Brain microvascular endothelial cell (primary cell): ENCODE measurements around the gene ARHGAP45.

Experiments used
- DNase-seq: peaks from one replicate; pipeline ENCODE4 v3.0.0-alpha.2; 2020
- H3K27ac ChIP-seq: fragments of 250-450 bp; sonication (Bioruptor Pico); 2 replicates; pipeline ENCODE4 v1.5.1; 2020; ENCODE audit warnings: mild to moderate bottlenecking, moderate library complexity
- H3K27me3 ChIP-seq: fragments of 250-450 bp; sonication (Bioruptor Pico); replicated peaks from 2 replicates; pipeline ENCODE4 v1.5.1; 2020; ENCODE audit warnings: mild to moderate bottlenecking
- H3K36me3 ChIP-seq: fragments of 250-450 bp; sonication (Bioruptor Pico); replicated peaks from 2 replicates; pipeline ENCODE4 v1.5.1; 2020; ENCODE audit warnings: mild to moderate bottlenecking
- H3K4me3 ChIP-seq: 2 replicates; pipeline ENCODE4 v1.5.1; 2011; ENCODE audit warnings: low read depth, mild to moderate bottlenecking, control low read depth, low read length, moderate library complexity
- in situ Hi-C: cut with HindIII; loops from 2 replicates; pipeline ENCODE4 v1.10.0; 2017; ENCODE audit warnings: low sequenced_read_pairs, low pct_ligation_motif_present
- TF ChIP-seq, protein P1 (sequence below): IDR thresholded peaks from 2 replicates; pipeline ENCODE4 v1.5.1; 2011; ENCODE audit warnings: low read depth, mild to moderate bottlenecking, moderate library complexity, low read length, control low read depth, inconsistent platforms; ENCODE audit errors: missing control alignments

ARHGAP45 gene

DNA sequence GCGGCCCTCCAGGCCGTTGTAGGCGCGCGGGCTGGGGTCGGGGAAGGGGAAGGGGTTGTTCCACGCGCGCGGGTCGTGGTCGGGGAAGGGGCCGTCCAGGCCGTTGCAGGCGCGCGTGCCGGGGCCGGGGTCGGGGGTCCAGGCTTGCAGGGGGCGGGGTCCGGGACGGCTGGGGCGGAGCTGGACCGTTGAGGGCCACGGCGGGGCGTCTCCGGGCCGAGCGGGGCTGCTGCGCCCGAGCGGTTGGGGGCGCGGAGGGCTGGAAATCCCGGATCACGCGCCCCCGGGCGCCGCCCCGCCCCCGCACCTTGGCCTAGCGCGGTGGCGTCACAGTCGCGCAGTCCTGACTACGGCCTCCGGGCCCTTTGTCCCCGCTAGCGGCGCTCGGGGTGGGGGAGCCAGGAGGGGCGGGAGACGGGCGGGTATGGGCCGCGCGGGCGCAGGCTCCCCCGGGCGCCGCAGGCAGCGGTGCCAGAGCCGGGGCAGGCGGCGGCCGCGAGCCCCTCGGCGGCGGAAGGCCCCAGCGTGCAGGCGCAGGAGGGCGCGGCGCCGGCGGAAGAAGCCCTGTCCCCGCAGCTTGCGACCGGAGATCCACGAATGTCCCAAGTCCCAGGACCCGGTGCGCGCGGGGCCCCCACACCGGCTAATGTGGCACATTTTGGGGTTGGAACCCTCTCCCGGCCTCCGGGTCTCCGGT lies 37.5 kb downstream of the ARHGAP45 start:
- DNase-seq = no peak
- in situ Hi-C loops = loop anchor here (25.0 kb wide), 1 partner anchor 133 kb away; the partner anchor contains the start of genes ATP5F1D, CBARP and MIDN
- Histone ChIP-seq H3K27ac (peak overlapping the region; percentile 93), H3K27me3 (no peaks in the 10 kb centered on the region), H3K4me3 (peak overlapping the region; percentile 69), H3K36me3 (peaks cover 28% of the 10 kb centered on the region)
- TF ChIP-seq, protein P1, sequence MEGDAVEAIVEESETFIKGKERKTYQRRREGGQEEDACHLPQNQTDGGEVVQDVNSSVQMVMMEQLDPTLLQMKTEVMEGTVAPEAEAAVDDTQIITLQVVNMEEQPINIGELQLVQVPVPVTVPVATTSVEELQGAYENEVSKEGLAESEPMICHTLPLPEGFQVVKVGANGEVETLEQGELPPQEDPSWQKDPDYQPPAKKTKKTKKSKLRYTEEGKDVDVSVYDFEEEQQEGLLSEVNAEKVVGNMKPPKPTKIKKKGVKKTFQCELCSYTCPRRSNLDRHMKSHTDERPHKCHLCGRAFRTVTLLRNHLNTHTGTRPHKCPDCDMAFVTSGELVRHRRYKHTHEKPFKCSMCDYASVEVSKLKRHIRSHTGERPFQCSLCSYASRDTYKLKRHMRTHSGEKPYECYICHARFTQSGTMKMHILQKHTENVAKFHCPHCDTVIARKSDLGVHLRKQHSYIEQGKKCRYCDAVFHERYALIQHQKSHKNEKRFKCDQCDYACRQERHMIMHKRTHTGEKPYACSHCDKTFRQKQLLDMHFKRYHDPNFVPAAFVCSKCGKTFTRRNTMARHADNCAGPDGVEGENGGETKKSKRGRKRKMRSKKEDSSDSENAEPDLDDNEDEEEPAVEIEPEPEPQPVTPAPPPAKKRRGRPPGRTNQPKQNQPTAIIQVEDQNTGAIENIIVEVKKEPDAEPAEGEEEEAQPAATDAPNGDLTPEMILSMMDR = no peak

DNA sequence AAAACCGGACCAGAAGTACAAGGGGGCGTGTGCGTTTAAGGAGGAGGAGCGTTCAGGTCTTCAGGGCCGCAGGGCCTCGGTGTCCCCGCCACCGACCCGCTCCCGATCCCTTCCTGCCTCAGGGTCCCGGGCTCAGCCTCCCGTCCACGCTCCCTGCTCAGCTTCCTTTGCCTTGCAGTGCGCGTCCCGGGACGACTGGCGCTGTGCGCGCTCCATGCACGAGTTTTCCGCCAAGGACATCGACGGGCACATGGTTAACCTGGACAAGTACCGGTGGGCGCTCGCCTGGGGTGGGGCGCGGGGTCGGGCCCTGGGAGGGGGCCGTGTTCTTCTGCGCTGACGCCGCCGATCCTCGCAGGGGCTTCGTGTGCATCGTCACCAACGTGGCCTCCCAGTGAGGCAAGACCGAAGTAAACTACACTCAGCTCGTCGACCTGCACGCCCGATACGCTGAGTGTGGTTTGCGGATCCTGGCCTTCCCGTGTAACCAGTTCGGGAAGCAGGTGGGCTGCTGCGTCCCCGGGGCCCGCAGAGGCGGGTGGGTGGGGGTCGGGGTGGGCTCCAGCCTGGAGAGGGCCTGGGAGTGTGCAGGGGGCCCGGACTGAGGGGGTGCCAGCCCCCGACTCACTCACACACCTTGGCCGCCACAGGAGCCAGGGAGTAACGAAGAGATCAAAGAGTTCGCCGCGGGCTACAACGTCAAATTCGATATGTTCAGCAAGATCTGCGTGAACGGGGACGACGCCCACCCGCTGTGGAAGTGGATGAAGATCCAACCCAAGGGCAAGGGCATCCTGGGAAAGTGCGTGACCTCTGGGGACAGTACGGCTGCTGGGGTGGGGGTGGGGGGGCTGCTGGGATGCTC lies 38.3 kb downstream of the ARHGAP45 start:
- Histone ChIP-seq H3K27ac (peak overlapping the region; percentile 93), H3K27me3 (no peaks in the 10 kb centered on the region), H3K4me3 (peak overlapping the region; percentile 69), H3K36me3 (peaks cover 33% of the 10 kb centered on the region)
- TF ChIP-seq, protein P1 = no peak
- in situ Hi-C loops = loop anchor here (25.0 kb wide), 1 partner anchor 132 kb away; the partner anchor contains the start of genes ATP5F1D, CBARP and MIDN
- DNase-seq = no peak

DNA sequence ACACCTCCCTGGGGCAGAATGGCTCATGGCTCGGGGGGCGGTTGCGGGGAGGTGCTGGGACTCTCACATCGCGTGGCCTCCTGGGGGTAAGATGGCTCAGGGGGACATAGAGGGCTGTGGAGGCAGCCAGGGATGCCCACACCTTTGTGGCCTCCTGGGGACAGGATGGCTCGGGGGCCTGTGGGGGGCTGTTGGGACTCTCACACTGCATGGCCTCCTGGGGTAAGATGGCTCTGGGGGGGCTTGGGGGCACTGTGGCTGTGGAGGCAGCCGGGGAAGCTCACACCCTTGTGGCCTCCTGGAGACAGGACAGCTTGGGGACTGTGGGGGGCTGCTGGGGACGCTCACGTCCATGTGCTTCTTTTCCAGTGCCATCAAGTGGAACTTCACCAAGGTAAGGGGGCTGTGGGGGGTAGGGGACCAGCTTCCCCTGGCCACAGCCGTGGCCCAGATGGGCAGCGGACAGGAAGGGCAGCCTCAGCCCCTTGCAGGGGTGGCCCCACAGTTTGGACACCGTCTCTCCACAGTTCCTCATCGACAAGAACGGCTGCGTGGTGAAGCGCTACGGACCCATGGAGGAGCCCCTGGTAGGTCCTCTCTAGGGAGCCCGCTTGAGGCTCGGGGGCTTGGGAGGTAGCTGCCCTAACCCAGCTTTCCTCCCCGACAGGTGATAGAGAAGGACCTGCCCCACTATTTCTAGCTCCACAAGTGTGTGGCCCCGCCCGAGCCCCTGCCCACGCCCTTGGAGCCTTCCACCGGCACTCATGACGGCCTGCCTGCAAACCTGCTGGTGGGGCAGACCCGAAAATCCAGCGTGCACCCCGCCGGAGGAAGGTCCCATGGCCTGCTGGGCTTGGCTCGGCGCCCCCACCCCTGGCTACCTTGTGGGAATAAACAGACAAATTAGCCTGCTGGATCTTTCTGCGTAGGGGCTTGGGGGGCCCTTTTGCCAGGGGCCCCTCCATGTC lies 39.2 kb downstream of the ARHGAP45 start:
- TF ChIP-seq, protein P1 = no peak
- Histone ChIP-seq H3K27me3 (no peaks in the 10 kb centered on the region), H3K27ac (no peak overlapping the region), H3K4me3 (no peak overlapping the region), H3K36me3 (peaks cover 39% of the 10 kb centered on the region)
- DNase-seq = no peak
- in situ Hi-C loops = loop anchor here (25.0 kb wide), 1 partner anchor 131 kb away; the partner anchor contains the start of genes ATP5F1D, CBARP and MIDN

DNA sequence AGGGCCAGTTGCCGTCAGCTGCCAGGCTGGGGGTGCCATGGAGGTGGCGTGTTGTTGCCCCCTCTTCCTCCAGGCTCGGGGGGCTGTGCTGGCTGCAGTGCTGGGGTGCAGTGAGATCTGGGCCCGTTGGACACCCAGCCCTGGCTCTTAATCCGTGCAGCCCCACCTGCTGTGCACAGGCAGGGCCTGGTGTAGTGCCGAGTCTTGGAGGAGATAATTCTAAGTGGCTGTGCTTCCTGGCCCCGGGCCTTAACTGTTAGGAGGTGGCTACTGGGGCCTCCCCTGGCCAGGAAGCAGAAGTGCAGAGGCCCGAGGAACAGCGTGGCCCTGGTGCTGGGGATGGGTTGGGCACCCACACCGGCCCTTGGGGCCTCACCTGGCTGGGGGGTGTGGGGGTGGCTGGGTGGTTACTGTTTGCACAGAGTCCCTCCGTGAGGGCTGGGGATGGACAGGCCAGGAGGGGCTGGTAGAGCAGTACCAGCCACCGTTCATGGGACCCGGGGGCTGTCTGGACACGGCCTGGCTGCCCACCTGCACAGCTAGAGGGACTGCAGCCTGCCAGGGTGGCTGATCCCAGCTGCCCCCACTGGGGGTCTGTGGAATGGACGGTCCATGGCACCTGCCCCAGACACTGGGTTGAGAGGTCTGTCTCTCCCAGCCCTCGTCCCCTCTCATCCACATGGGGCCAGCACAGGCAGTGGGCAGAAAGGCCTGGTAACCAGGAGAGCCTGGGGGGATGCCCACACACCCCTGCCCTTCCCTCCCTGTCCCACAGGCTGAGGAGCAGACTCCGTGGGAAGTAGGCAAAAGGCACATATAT lies 40.1 kb downstream of the ARHGAP45 start:
- Histone ChIP-seq H3K36me3 (peaks cover 44% of the 10 kb centered on the region), H3K27me3 (no peaks in the 10 kb centered on the region), H3K27ac (no peak overlapping the region), H3K4me3 (no peak overlapping the region)
- in situ Hi-C loops = loop anchor here (25.0 kb wide), 1 partner anchor 130 kb away; the partner anchor contains the start of genes ATP5F1D, CBARP and MIDN
- no peak for DNase-seq
- TF ChIP-seq, protein P1 = peak; percentile 43
